Inferior parietal cortex (tissue), 1 donor: Measurements from ENCODE around the gene SEZ6L.
A peak's percentile ranks its signal among the peaks of the same experiment; 100 is the strongest.

Experiments
- DNase-seq: peaks from one replicate; pipeline ENCODE4 v3.0.0-alpha.2; 2016; ENCODE audit errors: extremely low spot score

SEZ6L gene

DNA sequence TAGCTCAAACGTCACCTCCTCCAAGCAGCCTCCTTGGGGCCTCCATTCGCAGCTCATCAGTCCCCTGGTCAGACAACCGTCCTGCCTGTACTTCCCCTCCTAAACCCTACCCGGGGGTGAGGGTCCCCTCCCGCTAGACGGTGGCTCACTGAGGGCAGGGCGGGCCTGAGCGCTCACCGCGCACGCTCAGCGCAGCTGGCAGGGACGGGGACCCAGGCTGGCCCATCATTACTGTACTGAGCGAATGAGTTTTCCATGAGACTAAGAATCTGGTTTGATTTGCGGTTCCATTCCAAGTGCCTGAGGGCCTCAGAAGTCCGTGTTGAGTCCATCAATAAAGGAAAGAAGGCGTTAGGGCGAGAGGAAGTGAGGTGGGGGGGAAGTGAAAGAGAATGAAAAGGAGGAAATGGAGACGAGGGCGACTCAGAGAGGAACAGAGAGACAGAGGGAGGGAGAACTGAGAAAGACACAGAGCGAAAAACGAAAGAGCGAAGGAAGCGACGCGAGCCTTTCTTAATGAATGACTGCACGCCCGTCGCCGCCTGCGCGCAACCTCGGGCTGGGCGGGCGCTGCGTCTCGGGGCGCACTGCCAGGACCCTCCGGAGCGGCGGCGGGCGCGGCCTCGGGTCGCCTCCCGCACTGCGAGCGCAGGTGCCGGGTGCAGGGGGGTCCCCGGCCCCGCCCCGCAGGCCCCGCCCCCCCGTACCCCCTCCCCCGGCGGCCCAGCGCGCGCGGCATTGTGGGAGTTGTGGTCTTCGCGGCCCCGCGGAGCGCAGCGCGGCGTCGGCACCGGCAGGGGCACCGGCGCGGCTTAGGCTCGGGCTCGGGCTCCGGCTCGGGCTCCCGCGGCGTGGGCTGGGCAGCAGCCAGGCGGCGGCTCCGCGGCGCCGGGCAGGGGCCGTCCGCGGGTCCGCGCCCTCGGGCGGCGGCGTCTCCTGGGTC, 259.5 kb downstream of the SEZ6L start, which contains the start of gene ASPHD2:
TSS of gene ASPHD2 (plus strand) at position 746 of the 943 bp plus-strand sequence. CDS start 4,356 bp downstream, outside the sequence.
- peak; percentile 50 for DNase-seq

DNA sequence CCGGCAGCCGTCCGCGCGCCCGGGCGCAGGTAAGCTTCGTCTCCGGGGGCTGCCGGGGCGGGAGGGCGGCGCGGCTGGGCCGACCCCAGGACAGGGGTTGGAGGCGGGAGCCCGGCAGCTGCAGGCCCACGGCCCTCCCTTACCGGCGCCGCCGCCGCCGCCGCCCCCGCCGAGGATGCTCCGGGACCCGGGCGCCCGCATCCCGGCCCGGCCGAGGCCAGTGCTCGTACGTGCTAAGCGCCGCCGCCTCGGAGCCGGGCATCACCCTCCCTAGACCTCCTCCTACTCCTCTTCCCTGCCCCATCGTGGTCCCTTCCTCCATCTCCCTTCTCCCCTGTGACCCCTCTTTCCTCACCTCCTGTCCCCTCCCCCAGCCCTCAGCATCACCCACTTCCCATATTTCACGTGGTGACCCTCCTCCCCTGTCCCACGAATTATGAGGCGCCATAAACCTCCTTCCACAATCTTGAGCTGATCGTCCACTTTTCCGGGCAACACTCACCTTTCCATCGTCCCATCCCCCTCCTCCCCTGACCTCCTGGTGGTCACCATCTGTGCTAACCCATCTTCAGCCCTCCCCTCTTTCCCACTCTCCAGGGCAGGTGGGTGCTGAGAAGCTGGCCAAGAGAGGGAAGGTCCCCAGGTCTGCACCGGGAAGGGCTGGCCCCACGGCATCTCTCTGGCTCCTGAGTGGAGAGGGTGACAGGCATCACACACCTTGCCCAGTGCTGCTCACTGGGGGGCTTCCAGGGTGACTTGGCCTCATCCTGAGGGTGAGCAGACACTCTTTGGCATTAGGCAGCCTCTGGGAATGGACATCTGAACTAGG, 260.4 kb downstream of the SEZ6L start:
- DNase-seq, result no peak

DNA sequence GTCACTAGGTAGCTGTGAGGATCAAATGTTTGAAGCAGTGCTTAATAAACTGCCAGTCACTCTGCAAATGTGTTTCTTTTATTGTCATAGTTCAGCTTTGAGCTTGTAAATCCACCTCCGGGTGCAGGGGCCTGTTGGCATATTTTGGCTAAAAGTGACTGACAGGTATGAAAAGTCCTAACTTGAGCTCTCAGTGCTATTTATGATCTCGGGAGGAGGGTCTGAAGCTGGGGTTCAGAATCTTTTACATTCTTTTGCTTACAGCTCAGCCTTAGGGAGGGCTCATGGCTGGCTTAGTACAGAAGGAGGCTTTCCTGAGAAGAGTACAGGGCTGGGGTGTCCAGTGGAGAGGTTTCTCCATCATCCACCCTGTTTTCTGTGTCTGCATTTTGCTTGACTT, 261.3 kb downstream of the SEZ6L start:
- DNase-seq, result no peak

DNA sequence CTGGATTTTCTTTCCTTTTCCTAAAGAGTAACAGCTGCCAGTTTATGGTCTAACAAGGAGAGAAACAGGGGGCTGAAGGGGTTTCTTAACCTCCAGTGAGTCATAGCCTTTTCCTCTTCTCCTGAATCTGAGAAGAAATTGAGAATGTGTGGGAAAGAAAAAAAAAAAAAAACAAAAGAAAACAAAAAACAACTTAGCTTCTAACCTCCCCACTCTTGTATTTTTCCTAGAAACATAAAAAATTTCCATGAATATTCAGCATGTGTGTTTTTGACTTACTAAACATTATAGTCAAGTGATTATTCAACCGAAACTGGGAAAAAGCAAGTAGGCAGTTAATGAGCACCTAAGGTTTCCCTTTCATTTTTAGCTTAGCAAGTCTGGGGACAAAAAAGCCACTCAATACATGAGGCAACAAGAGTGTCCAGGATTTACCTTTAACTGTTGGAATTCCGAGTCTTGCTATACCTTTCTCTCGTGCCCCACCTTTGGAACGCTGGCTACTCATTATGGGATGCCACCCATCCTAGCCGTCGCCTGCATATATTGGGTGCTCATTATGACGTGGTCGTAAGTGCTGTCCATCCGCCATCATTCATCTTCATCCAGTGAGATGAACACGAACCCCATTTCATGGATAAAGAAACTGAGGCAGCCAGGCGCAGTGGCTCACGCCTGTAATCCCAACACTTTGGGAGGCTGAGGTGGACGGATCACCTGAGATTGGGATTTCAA, 262.2 kb downstream of the SEZ6L start:
- DNase-seq, result no peak

DNA sequence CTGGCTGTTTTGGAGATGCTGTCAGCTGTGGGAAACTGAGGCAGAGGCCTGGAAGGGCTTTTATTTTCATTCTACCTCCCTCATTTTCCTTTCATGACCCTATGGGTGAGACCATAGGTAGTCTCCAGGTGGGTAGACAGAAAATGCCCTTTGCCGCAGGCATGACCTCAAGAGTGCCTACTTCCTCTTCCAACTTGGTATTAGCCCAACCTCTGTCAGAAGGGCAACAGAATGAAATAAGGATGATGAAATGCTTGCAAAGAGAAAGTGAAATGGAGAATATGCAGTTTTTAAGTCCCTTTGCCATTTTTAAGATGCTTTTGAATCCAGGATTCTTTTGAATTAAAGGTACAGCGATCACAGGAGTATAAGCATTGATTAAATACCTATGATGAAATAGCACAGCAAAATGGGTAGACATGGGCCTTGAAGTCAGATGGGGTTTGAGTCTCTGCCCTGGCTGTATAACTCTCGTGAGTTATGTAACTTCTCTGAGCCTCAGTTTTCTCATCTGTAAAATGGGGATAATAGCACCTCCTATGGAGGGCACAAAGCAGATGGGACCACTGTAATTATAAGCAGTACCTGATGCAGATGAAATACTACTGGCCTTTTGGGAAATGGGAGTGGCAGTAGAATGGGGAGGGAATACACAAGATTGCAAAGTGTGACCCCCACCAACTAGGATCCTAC, 263.5 kb downstream of the SEZ6L start:
- no peak for DNase-seq
